ENCODE measurements around the gene PTGS2. TPM values are rescaled to one million over a fixed set of nuclear protein-coding genes. Genes with fewer than 3 reads are reported as not detected.

The PTGS2 gene
- total and polyA plus RNA-seq, 2 donors (not counting 1 experiment from before 2014, with no cell fraction given): 3.1 to 3.3 TPM

GRCh38 chr1:186682736-186683135, 2.5 kb upstream of the PTGS2 start:
- H3K4me1 ChIP-seq (ENCODE audit: control insufficient read depth, extremely low read depth, insufficient read depth, low read length): peaks cover 3% of the 10 kb centered on the region
- no peaks in the 10 kb centered on the region for H3K79me2 ChIP-seq (ENCODE audit: control insufficient read depth, insufficient read depth, low read length)
- H3K4me3 ChIP-seq (replicated peaks in 1 of 4; ENCODE audit: control extremely low read depth in 1 of 4, insufficient read depth in 1 of 4, low read depth in 3 of 4, low read length in 4 of 4): peak overlapping the region in 1 of 4 experiments; percentile 2
- DNase-seq (ENCODE audit: low read depth in 2 of 2): peak; percentile 21 to 64
- no peaks in the 10 kb centered on the region for H3K36me3 ChIP-seq (ENCODE audit: control insufficient read depth, insufficient read depth, low read length)
- H3K27ac ChIP-seq (ENCODE audit: insufficient read depth, low read length): no peak overlapping the region
- H3K4me2 ChIP-seq (ENCODE audit: extremely low read depth, insufficient read depth, low read length): peak overlapping the region; percentile 58
- TF ChIP-seq EZH2 (IDR thresholded peaks at IDR 0.05; ENCODE audit: low read length, missing control alignments): no peak
- peak in 1 of 2 donors; percentile 46 for TF ChIP-seq CTCF (conservative IDR thresholded peaks at IDR 0.05 in 1 of 2, IDR thresholded peaks at IDR 0.05 in 1 of 2; ENCODE audit: low read depth in 1 of 2, low read length in 2 of 2)
- no peak overlapping the region for H3K9ac ChIP-seq (ENCODE audit: insufficient read depth, low read length)
- H3K9me3 ChIP-seq (ENCODE audit: control insufficient read depth, insufficient read depth, low read depth, low read length): no peaks in the 10 kb centered on the region
- no peaks in the 10 kb centered on the region for H4K20me1 ChIP-seq (ENCODE audit: control insufficient read depth, extremely low read depth, insufficient read depth, low read length)
- H2AFZ ChIP-seq (ENCODE audit: low read length): no peak overlapping the region
- no peaks in the 10 kb centered on the region for H3K27me3 ChIP-seq (ENCODE audit: control insufficient read depth, insufficient read depth, low read length)

GRCh38 chr1:186681801-186682200, 1.6 kb upstream of the PTGS2 start:
- H3K4me3 ChIP-seq (replicated peaks in 1 of 4; ENCODE audit: control extremely low read depth in 1 of 4, insufficient read depth in 1 of 4, low read depth in 3 of 4, low read length in 4 of 4): peak overlapping the region; percentile 78 to 92 (median 88)

GRCh38 chr1:186681121-186681520, 898 bp upstream of the PTGS2 start:
- H3K4me2 ChIP-seq (ENCODE audit: extremely low read depth, insufficient read depth, low read length): peak overlapping the region; percentile 69
- peak overlapping the region; percentile 95 for H3K27ac ChIP-seq (ENCODE audit: insufficient read depth, low read length)
- peaks cover 3% of the 10 kb centered on the region for H3K4me1 ChIP-seq (ENCODE audit: control insufficient read depth, extremely low read depth, insufficient read depth, low read length)
- no peaks in the 10 kb centered on the region for H3K9me3 ChIP-seq (ENCODE audit: control insufficient read depth, insufficient read depth, low read depth, low read length)
- TF ChIP-seq CTCF (conservative IDR thresholded peaks at IDR 0.05 in 1 of 2, IDR thresholded peaks at IDR 0.05 in 1 of 2; ENCODE audit: low read depth in 1 of 2, low read length in 2 of 2): no peak
- TF ChIP-seq EZH2 (IDR thresholded peaks at IDR 0.05; ENCODE audit: low read length, missing control alignments): no peak
- no peaks in the 10 kb centered on the region for H3K27me3 ChIP-seq (ENCODE audit: control insufficient read depth, insufficient read depth, low read length)
- no peaks in the 10 kb centered on the region for H4K20me1 ChIP-seq (ENCODE audit: control insufficient read depth, extremely low read depth, insufficient read depth, low read length)
- H3K9ac ChIP-seq (ENCODE audit: insufficient read depth, low read length): peak overlapping the region; percentile 86
- H3K4me3 ChIP-seq (replicated peaks in 1 of 4; ENCODE audit: control extremely low read depth in 1 of 4, insufficient read depth in 1 of 4, low read depth in 3 of 4, low read length in 4 of 4): peak overlapping the region; percentile 78 to 92 (median 88)
- DNase-seq (ENCODE audit: low read depth in 2 of 2): peak in 1 of 2 donors; percentile 15
- peak overlapping the region; percentile 33 for H2AFZ ChIP-seq (ENCODE audit: low read length)
- no peaks in the 10 kb centered on the region for H3K36me3 ChIP-seq (ENCODE audit: control insufficient read depth, insufficient read depth, low read length)
- H3K79me2 ChIP-seq (ENCODE audit: control insufficient read depth, insufficient read depth, low read length): no peaks in the 10 kb centered on the region

More at GRCh38 chr1:186681801-186682200, 1.6 kb upstream of the PTGS2 start:
- peak; percentile 24 to 53 for DNase-seq (ENCODE audit: low read depth in 2 of 2)
- Histone ChIP-seq H3K27me3 (ENCODE audit: control insufficient read depth, insufficient read depth, low read length) (no peaks in the 10 kb centered on the region), H3K4me1 (ENCODE audit: control insufficient read depth, extremely low read depth, insufficient read depth, low read length) (peaks cover 3% of the 10 kb centered on the region), H4K20me1 (ENCODE audit: control insufficient read depth, extremely low read depth, insufficient read depth, low read length) (no peaks in the 10 kb centered on the region), H3K9ac (ENCODE audit: insufficient read depth, low read length) (no peak overlapping the region), H3K36me3 (ENCODE audit: control insufficient read depth, insufficient read depth, low read length) (no peaks in the 10 kb centered on the region), H3K79me2 (ENCODE audit: control insufficient read depth, insufficient read depth, low read length) (no peaks in the 10 kb centered on the region), H3K27ac (ENCODE audit: insufficient read depth, low read length) (peak overlapping the region; percentile 36), H2AFZ (ENCODE audit: low read length) (no peak overlapping the region), H3K9me3 (ENCODE audit: control insufficient read depth, insufficient read depth, low read depth, low read length) (no peaks in the 10 kb centered on the region), H3K4me2 (ENCODE audit: extremely low read depth, insufficient read depth, low read length) (peak overlapping the region; percentile 58)
- TF ChIP-seq CTCF (conservative IDR thresholded peaks at IDR 0.05 in 1 of 2, IDR thresholded peaks at IDR 0.05 in 1 of 2; ENCODE audit: low read depth in 1 of 2, low read length in 2 of 2): no peak
- no peak for TF ChIP-seq EZH2 (IDR thresholded peaks at IDR 0.05; ENCODE audit: low read length, missing control alignments)

All from fibroblast of lung (primary cell).